Motor neuron (in vitro differentiated cells): Measurements from ENCODE around the gene PARVB. TPM values are rescaled to one million over a fixed set of nuclear protein-coding genes. Genes with fewer than 3 reads are reported as not detected.

Experiments
- ATAC-seq, 8 experiments: fragments of 200-7000 bp; cut with Tn5 transposase; replicated peaks in 6 of 8; 2 replicates each; pipeline ENCODE4 v1.8.0; 2021; ENCODE audit warnings: mild to moderate bottlenecking in 8 of 8, moderate library complexity in 8 of 8
- H3K27ac ChIP-seq, 2 donors: fragments of 250-450 bp; sonication (Bioruptor Pico); 2 replicates each; pipeline ENCODE4 v1.9.0; 2021; ENCODE audit warnings: antibody characterized with exemption in 2 of 2, mild to moderate bottlenecking in 2 of 2, moderate library complexity in 1 of 2
- H3K4me1 ChIP-seq, 2 donors: fragments of 250-450 bp; sonication (Bioruptor Pico); replicated peaks in 1 of 2; 2 replicates each; pipeline ENCODE4 v1.6.1; 2021; ENCODE audit warnings: antibody characterized with exemption in 2 of 2, mild to moderate bottlenecking in 2 of 2, moderate library complexity in 1 of 2
- H3K4me3 ChIP-seq, 5 donors: fragments of 250-450 bp; sonication (Bioruptor Pico); 2 replicates each; pipeline ENCODE4 v1.9.0; 2021; ENCODE audit warnings: antibody characterized with exemption in 5 of 5, mild to moderate bottlenecking in 5 of 5, moderate library complexity in 4 of 5
- WGBS, 10 experiments: fragments of 450-650 bp; shearing (Covaris generic); methylation state at CpG; one replicate each; pipeline ENCODE4 v1.0.0; 2022; 5-methylcytosine and 5-hydroxymethylcytosine counted together
- in situ Hi-C, 9 experiments: fragments of 400-800 bp; cut with MboI; loops; one replicate each; pipeline ENCODE4 v1.15.0; 2021; ENCODE audit warnings: low sequenced_read_pairs in 9 of 9, low pct_unique_long_range_greater_than_20kb in 2 of 9; ENCODE audit not compliant: unreplicated experiment in 9 of 9
- total RNA-seq, 8 experiments: library from RNA; unstranded; fragments of 300-600 nt; gene quantifications; 2 replicates each; pipeline versions ENCODE4 v1.2.3 to v1.2.4, GENCODE V29; 2022

The PARVB gene
- total RNA-seq, 8 experiments from 2014 or later = 0.65 to 66.5 (median 3.3) TPM

- ATAC-seq = no peak
- WGBS, 10 experiments = 68 to 92% (median 80%) methylated on average over 2 to 4 of the region's 9 CpGs; no CpG with 5 or more reads in 6 of the 10 experiments
- Histone ChIP-seq H3K27ac (no peak overlapping the region), H3K4me1 (no peaks in the 10 kb centered on the region), H3K4me3 (no peak overlapping the region)
- in situ Hi-C loops = no loop called here
Measured at GRCh38 chr22:44206330-44206645, 182.2 kb downstream of the PARVB start.

DNA sequence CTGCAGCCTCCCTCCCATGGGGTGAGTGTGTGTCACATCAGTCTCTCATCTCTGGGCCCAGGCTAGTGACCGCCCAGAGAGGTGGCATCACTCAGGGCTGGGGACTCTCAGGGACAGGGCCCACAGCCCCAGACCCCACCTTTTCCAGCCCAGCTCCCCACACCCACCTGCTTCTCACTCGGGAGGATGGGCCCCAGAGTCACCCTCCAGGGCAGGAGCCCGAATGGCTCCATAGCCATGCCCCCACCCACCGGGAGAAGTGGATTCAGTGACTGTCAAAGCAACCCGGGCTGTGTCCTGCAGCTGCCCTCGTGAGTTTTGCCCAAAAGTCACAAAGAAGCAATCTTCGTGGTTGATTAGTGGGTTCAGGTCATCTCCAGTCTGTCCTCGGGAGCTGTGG, 182.6 kb downstream of the PARVB start:
- WGBS, 10 experiments = 20 to 100% methylated on average over 1 to 3 of the region's 8 CpGs; no CpG with 5 or more reads in 8 of the 10 experiments
- no peak overlapping the region for H3K27ac ChIP-seq

GRCh38 chr22:44207173-44207980, 183.3 kb downstream of the PARVB start:
- Histone ChIP-seq H3K27ac (no peak overlapping the region), H3K4me1 (no peaks in the 10 kb centered on the region), H3K4me3 (no peak overlapping the region)
- in situ Hi-C loops = no loop called here
- peak in 1 of 8 experiments; percentile 16 for ATAC-seq
- 63 to 71% methylated on average over 1 to 2 of the region's 16 CpGs; no CpG with 5 or more reads in 8 of the 10 experiments for WGBS, 10 experiments

More for the DNA sequence above, 182.6 kb downstream of the PARVB start:
- ATAC-seq = no peak
- no peak overlapping the region for H3K4me3 ChIP-seq
- in situ Hi-C loops = no loop called here
- H3K4me1 ChIP-seq = no peaks in the 10 kb centered on the region

- H3K4me1 ChIP-seq = no peaks in the 10 kb centered on the region
- 50 to 100% (median 94%) methylated on average over 1 to 4 of the region's 4 CpGs; no CpG with 5 or more reads in 4 of the 10 experiments for WGBS, 10 experiments
- H3K4me3 ChIP-seq = no peak overlapping the region
- no peak overlapping the region for H3K27ac ChIP-seq
- ATAC-seq = no peak
- in situ Hi-C loops = no loop called here
Measured at GRCh38 chr22:44207981-44208317, 183.8 kb downstream of the PARVB start.

DNA sequence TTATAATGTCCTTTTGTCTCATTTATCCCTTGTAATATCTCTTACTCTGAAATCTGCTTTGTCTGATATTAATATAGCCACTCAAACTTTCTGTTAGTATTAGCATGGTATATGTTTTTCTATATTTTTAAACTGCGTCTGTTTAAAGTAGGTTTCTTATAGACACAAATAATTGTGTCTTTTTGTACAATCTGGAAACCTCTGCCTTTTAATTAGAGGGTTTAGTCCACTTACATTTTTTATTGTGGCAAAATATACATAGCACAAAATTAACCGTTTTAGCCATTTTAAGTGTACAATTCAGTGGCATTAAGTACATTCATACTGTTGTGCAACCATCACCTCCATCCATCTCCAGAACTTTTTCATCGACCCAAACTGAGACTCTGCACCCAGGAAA, 185.2 kb downstream of the PARVB start:
- WGBS, 10 experiments = 40 to 100% (median 90%) methylated on average over 1 to 3 of the region's 3 CpGs
- Histone ChIP-seq H3K4me1 (no peaks in the 10 kb centered on the region), H3K4me3 (no peak overlapping the region), H3K27ac (no peak overlapping the region)
- ATAC-seq = no peak
- in situ Hi-C loops = no loop called here

- Histone ChIP-seq H3K27ac (no peak overlapping the region), H3K4me1 (no peaks in the 10 kb centered on the region), H3K4me3 (no peak overlapping the region)
- ATAC-seq = peak in 2 of 8 experiments; percentile 52 to 68
- in situ Hi-C loops = no loop called here
- 50 to 88% (median 68%) methylated on average over 1 to 4 of the region's 4 CpGs for WGBS, 10 experiments
Measured at GRCh38 chr22:44210722-44211121, 186.6 kb downstream of the PARVB start.

GRCh38 chr22:44211256-44211945, 187.3 kb downstream of the PARVB start:
- in situ Hi-C loops = no loop called here
- Histone ChIP-seq H3K4me3 (no peak overlapping the region), H3K4me1 (no peaks in the 10 kb centered on the region), H3K27ac (no peak overlapping the region)
- 27 to 100% methylated on average over 2 to 3 of the region's 6 CpGs; no CpG with 5 or more reads in 8 of the 10 experiments for WGBS, 10 experiments
- ATAC-seq = peak in 1 of 8 experiments; percentile 38

GRCh38 chr22:44211946-44212930, 188.1 kb downstream of the PARVB start:
- no peak overlapping the region for H3K4me3 ChIP-seq
- WGBS, 10 experiments = 0 to 77% (median 40%) methylated on average over 1 to 8 of the region's 12 CpGs; no CpG with 5 or more reads in 1 of the 10 experiments
- no peak overlapping the region for H3K27ac ChIP-seq
- in situ Hi-C loops = no loop called here
- peak in 1 of 8 experiments; percentile 20 for ATAC-seq
- H3K4me1 ChIP-seq = no peaks in the 10 kb centered on the region

GRCh38 chr22:44212936-44213335, 188.8 kb downstream of the PARVB start:
- no peak for ATAC-seq
- Histone ChIP-seq H3K4me3 (no peak overlapping the region), H3K27ac (no peak overlapping the region), H3K4me1 (no peaks in the 10 kb centered on the region)
- 60% methylated on average over 1 of the region's 1 CpG; no CpG with 5 or more reads in 7 of the 10 experiments for WGBS, 10 experiments
- in situ Hi-C loops = no loop called here

GRCh38 chr22:44213489-44214043, 189.5 kb downstream of the PARVB start:
- 44 to 100% (median 84%) methylated on average over 1 to 3 of the region's 3 CpGs; no CpG with 5 or more reads in 1 of the 10 experiments for WGBS, 10 experiments

DNA sequence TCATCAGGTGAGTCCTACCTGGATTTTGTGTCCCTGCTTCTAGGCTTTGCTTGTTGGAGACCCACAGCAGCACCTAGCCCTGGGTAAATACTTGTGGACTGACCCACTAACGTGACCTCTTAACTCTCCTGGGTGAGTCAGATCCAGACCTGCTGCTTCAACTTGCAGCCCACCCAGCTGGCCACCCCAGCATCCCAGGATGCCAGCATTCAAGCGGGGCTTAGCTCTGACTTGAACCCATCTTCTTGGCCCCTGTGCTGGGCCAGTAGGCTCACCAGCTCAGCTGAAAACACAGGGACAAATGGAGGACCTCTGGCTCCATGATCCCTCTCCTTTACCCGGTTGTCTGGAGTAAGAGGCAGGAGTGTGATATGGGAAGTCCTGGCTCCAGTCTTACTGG, 190.1 kb downstream of the PARVB start:
- 70 to 75% (median 71%) methylated on average over 1 to 3 of the region's 3 CpGs; no CpG with 5 or more reads in 7 of the 10 experiments for WGBS, 10 experiments
- no peak overlapping the region for H3K27ac ChIP-seq
- in situ Hi-C loops = no loop called here
- H3K4me3 ChIP-seq = no peak overlapping the region
- no peak for ATAC-seq
- H3K4me1 ChIP-seq = no peaks in the 10 kb centered on the region

More at GRCh38 chr22:44213489-44214043, 189.5 kb downstream of the PARVB start:
- Histone ChIP-seq H3K27ac (no peak overlapping the region), H3K4me1 (no peaks in the 10 kb centered on the region), H3K4me3 (no peak overlapping the region)
- in situ Hi-C loops = no loop called here
- ATAC-seq = no peak

- no peak overlapping the region for H3K27ac ChIP-seq
- no peak for ATAC-seq
- H3K4me3 ChIP-seq = no peak overlapping the region
- in situ Hi-C loops = no loop called here
- 0 to 100% (median 71%) methylated on average over 1 to 5 of the region's 6 CpGs for WGBS, 10 experiments
- H3K4me1 ChIP-seq = no peaks in the 10 kb centered on the region
Measured at GRCh38 chr22:44214764-44215163, 190.7 kb downstream of the PARVB start.
